ENCODE data around the gene SFXN3. TPM values are rescaled to one million over a fixed set of nuclear protein-coding genes. Genes with fewer than 3 reads are reported as not detected.

SFXN3 gene
- total and polyA plus RNA-seq, 2 of the 13 experiments (the other 11 are each of a cell fraction or from before 2014, with no cell fraction given) = 16.8 to 71.5 TPM

DNA sequence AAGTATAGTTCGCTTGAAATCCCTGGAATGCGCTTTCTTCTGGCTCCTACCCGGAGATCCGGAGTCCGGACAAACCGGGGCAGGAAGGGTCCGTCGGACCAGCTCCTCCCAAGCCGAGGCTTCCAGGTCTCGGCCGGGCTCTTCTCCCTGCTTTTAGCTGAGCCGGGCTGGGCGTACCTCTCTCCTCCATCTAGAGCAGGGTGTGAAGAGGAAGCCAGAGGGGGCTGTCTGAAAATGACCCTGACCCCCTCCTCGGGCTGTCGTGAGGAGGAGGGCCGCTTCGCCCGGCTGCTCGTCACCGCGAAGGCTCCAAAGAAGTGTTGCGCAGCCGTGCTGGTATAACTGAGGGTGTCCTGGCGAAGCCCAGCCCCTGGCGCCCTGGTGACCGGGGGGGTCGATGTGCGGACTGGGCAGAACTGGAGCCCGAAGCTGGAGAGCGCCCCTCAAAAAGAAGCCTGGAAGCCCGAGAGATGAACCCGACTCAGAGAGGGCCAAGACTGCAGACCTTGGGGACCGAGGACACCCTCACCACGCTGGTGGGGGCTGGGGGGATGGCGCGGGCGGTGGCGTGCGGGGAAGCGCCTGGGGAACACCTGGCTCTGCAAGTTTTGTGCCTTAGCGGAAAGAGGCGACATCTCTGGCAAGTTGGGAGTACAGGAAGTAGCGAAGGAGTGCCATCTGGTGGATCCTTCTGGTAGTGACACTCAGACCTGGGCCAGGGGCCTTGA, 36.5 kb downstream of the SFXN3 start (continued):
- TF ChIP-seq, protein P1, sequence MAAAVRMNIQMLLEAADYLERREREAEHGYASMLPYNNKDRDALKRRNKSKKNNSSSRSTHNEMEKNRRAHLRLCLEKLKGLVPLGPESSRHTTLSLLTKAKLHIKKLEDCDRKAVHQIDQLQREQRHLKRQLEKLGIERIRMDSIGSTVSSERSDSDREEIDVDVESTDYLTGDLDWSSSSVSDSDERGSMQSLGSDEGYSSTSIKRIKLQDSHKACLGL (CRISPR knock-in tag; IDR thresholded peaks at IDR 0.05) = 0 out of 2 replicates have a peak, but pooled peaks have one; percentile 38
- TF ChIP-seq ZNF367 (CRISPR knock-in tag; IDR thresholded peaks at IDR 0.05; ENCODE audit: borderline replicate concordance) (no peak), RORA (CRISPR knock-in tag; IDR thresholded peaks at IDR 0.05) (no peak), KLF16 (CRISPR knock-in tag; IDR thresholded peaks at IDR 0.05) (peak in 1 of 2 experiments; percentile 19; a peak in 1 of 4 replicates), MBD4 (IDR thresholded peaks at IDR 0.05; ENCODE audit: borderline replicate concordance, low read length) (no peak), RXRB (CRISPR knock-in tag; IDR thresholded peaks at IDR 0.05; ENCODE audit: borderline replicate concordance) (no peak), ADNP (CRISPR knock-in tag; IDR thresholded peaks at IDR 0.05) (no peak), JUNB (CRISPR knock-in tag; IDR thresholded peaks at IDR 0.05; ENCODE audit: borderline replicate concordance) (no peak), ATRX (CRISPR knock-in tag; IDR thresholded peaks at IDR 0.05; ENCODE audit: borderline replicate concordance) (no peak), ZSCAN22 (CRISPR knock-in tag; IDR thresholded peaks at IDR 0.05) (no peak), TAF1 (CRISPR knock-in tag; IDR thresholded peaks at IDR 0.05) (no peak; the same call in 1 of the 2 replicates), ZNF775 (CRISPR knock-in tag; IDR thresholded peaks at IDR 0.05; ENCODE audit: borderline replicate concordance) (no peak), JDP2 (CRISPR knock-in tag; IDR thresholded peaks at IDR 0.05; ENCODE audit: borderline replicate concordance) (no peak), ZNF674 (CRISPR knock-in tag; IDR thresholded peaks at IDR 0.05; ENCODE audit: low read depth) (no peak)
- TF ChIP-seq, protein P2, sequence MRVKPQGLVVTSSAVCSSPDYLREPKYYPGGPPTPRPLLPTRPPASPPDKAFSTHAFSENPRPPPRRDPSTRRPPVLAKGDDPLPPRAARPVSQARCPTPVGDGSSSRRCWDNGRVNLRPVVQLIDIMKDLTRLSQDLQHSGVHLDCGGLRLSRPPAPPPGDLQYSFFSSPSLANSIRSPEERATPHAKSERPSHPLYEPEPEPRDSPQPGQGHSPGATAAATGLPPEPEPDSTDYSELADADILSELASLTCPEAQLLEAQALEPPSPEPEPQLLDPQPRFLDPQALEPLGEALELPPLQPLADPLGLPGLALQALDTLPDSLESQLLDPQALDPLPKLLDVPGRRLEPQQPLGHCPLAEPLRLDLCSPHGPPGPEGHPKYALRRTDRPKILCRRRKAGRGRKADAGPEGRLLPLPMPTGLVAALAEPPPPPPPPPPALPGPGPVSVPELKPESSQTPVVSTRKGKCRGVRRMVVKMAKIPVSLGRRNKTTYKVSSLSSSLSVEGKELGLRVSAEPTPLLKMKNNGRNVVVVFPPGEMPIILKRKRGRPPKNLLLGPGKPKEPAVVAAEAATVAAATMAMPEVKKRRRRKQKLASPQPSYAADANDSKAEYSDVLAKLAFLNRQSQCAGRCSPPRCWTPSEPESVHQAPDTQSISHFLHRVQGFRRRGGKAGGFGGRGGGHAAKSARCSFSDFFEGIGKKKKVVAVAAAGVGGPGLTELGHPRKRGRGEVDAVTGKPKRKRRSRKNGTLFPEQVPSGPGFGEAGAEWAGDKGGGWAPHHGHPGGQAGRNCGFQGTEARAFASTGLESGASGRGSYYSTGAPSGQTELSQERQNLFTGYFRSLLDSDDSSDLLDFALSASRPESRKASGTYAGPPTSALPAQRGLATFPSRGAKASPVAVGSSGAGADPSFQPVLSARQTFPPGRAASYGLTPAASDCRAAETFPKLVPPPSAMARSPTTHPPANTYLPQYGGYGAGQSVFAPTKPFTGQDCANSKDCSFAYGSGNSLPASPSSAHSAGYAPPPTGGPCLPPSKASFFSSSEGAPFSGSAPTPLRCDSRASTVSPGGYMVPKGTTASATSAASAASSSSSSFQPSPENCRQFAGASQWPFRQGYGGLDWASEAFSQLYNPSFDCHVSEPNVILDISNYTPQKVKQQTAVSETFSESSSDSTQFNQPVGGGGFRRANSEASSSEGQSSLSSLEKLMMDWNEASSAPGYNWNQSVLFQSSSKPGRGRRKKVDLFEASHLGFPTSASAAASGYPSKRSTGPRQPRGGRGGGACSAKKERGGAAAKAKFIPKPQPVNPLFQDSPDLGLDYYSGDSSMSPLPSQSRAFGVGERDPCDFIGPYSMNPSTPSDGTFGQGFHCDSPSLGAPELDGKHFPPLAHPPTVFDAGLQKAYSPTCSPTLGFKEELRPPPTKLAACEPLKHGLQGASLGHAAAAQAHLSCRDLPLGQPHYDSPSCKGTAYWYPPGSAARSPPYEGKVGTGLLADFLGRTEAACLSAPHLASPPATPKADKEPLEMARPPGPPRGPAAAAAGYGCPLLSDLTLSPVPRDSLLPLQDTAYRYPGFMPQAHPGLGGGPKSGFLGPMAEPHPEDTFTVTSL (CRISPR knock-in tag; IDR thresholded peaks at IDR 0.05; ENCODE audit: borderline replicate concordance) = no peak
- TF ChIP-seq, protein P3, sequence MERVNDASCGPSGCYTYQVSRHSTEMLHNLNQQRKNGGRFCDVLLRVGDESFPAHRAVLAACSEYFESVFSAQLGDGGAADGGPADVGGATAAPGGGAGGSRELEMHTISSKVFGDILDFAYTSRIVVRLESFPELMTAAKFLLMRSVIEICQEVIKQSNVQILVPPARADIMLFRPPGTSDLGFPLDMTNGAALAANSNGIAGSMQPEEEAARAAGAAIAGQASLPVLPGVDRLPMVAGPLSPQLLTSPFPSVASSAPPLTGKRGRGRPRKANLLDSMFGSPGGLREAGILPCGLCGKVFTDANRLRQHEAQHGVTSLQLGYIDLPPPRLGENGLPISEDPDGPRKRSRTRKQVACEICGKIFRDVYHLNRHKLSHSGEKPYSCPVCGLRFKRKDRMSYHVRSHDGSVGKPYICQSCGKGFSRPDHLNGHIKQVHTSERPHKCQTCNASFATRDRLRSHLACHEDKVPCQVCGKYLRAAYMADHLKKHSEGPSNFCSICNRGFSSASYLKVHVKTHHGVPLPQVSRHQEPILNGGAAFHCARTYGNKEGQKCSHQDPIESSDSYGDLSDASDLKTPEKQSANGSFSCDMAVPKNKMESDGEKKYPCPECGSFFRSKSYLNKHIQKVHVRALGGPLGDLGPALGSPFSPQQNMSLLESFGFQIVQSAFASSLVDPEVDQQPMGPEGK (CRISPR knock-in tag; IDR thresholded peaks at IDR 0.05) = peak; percentile 75; the same call in 1 of the 2 replicates
- TF ChIP-seq, protein P4, sequence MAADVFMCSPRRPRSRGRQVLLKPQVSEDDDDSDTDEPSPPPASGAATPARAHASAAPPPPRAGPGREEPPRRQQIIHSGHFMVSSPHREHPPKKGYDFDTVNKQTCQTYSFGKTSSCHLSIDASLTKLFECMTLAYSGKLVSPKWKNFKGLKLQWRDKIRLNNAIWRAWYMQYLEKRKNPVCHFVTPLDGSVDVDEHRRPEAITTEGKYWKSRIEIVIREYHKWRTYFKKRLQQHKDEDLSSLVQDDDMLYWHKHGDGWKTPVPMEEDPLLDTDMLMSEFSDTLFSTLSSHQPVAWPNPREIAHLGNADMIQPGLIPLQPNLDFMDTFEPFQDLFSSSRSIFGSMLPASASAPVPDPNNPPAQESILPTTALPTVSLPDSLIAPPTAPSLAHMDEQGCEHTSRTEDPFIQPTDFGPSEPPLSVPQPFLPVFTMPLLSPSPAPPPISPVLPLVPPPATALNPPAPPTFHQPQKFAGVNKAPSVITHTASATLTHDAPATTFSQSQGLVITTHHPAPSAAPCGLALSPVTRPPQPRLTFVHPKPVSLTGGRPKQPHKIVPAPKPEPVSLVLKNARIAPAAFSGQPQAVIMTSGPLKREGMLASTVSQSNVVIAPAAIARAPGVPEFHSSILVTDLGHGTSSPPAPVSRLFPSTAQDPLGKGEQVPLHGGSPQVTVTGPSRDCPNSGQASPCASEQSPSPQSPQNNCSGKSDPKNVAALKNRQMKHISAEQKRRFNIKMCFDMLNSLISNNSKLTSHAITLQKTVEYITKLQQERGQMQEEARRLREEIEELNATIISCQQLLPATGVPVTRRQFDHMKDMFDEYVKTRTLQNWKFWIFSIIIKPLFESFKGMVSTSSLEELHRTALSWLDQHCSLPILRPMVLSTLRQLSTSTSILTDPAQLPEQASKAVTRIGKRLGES (CRISPR knock-in tag; IDR thresholded peaks at IDR 0.05; ENCODE audit: borderline replicate concordance) = no peak
